Measurements from ENCODE around the gene CPS1. TPM values are rescaled to one million over a fixed set of nuclear protein-coding genes. Genes with fewer than 3 reads are reported as not detected.

CPS1 gene
- total RNA-seq, 4 donors from 2014 or later, result 4.8 to 7.3 (median 6.6) TPM

DNA sequence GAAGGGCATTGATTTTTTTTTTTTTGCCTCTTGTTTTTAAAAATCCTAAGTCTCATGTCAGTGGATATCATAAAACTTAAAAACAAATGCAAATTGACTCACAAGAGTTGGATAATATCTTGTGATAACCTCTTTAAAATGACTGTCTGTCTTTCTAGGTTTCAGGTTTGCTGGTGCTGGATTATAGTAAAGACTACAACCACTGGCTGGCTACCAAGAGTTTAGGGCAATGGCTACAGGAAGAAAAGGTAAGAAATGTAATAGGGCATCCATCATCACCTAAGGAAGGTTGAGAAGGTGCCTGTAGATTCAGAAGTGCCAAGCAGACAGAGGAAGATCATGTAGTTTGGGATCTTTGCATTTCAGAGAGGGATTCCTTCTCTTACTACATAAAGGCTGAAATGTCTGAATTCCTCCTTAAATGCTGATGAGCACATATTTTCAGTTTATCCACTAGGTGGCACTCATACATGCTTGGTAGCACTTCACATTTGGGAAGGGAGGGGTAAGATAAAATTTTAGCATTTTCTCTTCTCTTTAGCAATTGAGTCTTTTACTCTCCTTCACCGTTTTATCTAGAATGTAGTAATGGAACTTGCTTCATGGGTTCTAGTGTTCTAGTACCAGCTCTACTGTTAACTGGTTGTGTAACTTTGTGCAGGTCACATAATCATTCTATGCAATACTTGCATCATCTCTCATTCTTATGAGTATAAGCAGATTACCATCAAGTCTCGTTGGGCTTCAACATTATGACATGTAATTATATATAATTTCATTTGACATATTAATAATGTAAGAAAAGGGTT lies 21.1 kb downstream of the CPS1 start:
- TF ChIP-seq, protein P1, sequence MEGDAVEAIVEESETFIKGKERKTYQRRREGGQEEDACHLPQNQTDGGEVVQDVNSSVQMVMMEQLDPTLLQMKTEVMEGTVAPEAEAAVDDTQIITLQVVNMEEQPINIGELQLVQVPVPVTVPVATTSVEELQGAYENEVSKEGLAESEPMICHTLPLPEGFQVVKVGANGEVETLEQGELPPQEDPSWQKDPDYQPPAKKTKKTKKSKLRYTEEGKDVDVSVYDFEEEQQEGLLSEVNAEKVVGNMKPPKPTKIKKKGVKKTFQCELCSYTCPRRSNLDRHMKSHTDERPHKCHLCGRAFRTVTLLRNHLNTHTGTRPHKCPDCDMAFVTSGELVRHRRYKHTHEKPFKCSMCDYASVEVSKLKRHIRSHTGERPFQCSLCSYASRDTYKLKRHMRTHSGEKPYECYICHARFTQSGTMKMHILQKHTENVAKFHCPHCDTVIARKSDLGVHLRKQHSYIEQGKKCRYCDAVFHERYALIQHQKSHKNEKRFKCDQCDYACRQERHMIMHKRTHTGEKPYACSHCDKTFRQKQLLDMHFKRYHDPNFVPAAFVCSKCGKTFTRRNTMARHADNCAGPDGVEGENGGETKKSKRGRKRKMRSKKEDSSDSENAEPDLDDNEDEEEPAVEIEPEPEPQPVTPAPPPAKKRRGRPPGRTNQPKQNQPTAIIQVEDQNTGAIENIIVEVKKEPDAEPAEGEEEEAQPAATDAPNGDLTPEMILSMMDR (IDR thresholded peaks at IDR 0.05; ENCODE audit: low read depth), result no peak

GRCh38 chr2:210584834-210585233 lies 28.4 kb downstream of the CPS1 start:
- TF ChIP-seq, protein P1 (IDR thresholded peaks at IDR 0.05; ENCODE audit: low read depth), result no peak

GRCh38 chr2:210586381-210586780 lies 30.0 kb downstream of the CPS1 start:
- TF ChIP-seq, protein P1 (IDR thresholded peaks at IDR 0.05; ENCODE audit: low read depth), result no peak

GRCh38 chr2:210591663-210592062 lies 35.3 kb downstream of the CPS1 start:
- TF ChIP-seq, protein P1 (IDR thresholded peaks at IDR 0.05; ENCODE audit: low read depth), result no peak

GRCh38 chr2:210592726-210593125 lies 36.3 kb downstream of the CPS1 start:
- TF ChIP-seq, protein P1 (IDR thresholded peaks at IDR 0.05; ENCODE audit: low read depth), result no peak

- TF ChIP-seq, protein P1 (IDR thresholded peaks at IDR 0.05; ENCODE audit: low read depth), result no peak
These were observed 36.8 kb downstream of the CPS1 start for GRCh38 chr2:210593166-210593565.

DNA sequence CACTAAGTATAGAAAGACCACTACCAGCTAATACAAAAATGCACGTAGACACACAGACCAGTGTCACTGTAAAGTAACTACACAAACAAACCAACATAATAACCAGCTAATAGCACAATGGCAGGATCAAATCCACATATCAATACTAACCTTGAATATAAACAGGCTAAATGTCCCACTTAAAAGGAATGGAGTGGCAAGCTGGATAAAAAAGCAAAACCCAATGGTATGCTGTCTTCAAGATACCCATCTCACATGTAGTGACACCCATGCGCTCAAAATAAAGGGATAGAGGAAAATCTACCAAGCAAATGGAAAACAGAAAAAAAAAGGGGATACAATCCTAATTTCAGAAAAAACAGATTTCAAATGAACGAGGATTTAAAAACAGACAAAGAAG lies 41.8 kb downstream of the CPS1 start:
- TF ChIP-seq, protein P1 (IDR thresholded peaks at IDR 0.05; ENCODE audit: low read depth), result no peak

All from subcutaneous adipose tissue (tissue), 4 donors.